Activated naive CD8-positive, alpha-beta T cell treated with anti-CD3 and anti-CD28 coated beads, Interleukin-2, amount 10 ng/mL, durations not matched to agents 7 days and 5 days (primary cell): ENCODE data around the gene ZNF280C. TPM values are rescaled to one million over a fixed set of nuclear protein-coding genes. Genes with fewer than 3 reads are reported as not detected.

ENCODE experiments used
- ATAC-seq: fragments of 150-1000 bp; cut with Tn5 transposase; one replicate; pipeline ENCODE4 v1.10.0; 2021; ENCODE audit warnings: low read depth, moderate library complexity
- POLR2A ChIA-PET: fragments of 350-600 bp; sonication (Branson Sonifier 250); formaldehyde crosslinking; loops from one replicate; lab custom pipeline; 2021; ENCODE audit warnings: antibody characterized with exemption; lab: Charles Lee
- DNase-seq: peaks from one replicate; pipeline ENCODE4 v3.0.0; 2021
- H3K27ac Mint-ChIP-seq: one replicate; pipeline ENCODE4 v1.8.0; 2022; ENCODE audit warnings: mild to moderate bottlenecking, mixed read lengths
- H3K27me3 Mint-ChIP-seq: one replicate; pipeline ENCODE4 v1.8.0; 2022; ENCODE audit warnings: mild to moderate bottlenecking, moderate library complexity, mixed read lengths
- H3K36me3 Mint-ChIP-seq: one replicate; pipeline ENCODE4 v1.8.0; 2021; ENCODE audit warnings: mild to moderate bottlenecking, mixed read lengths
- H3K4me1 Mint-ChIP-seq: one replicate; pipeline ENCODE4 v1.8.0; 2021; ENCODE audit warnings: mixed read lengths
- H3K4me3 Mint-ChIP-seq: one replicate; pipeline ENCODE4 v1.8.0; 2022; ENCODE audit warnings: mild to moderate bottlenecking, moderate library complexity, mixed read lengths
- H3K9me3 Mint-ChIP-seq: one replicate; pipeline ENCODE4 v1.8.0; 2021; ENCODE audit warnings: mixed read lengths
- total RNA-seq, 2 experiments: library from RNA; stranded (reverse); gene quantifications; one replicate each; pipeline ENCODE4 v1.2.3, GENCODE V29; 2021

Gene ZNF280C
- total RNA-seq, 2 experiments from 2014 or later: 5.0 to 5.6 TPM

DNA sequence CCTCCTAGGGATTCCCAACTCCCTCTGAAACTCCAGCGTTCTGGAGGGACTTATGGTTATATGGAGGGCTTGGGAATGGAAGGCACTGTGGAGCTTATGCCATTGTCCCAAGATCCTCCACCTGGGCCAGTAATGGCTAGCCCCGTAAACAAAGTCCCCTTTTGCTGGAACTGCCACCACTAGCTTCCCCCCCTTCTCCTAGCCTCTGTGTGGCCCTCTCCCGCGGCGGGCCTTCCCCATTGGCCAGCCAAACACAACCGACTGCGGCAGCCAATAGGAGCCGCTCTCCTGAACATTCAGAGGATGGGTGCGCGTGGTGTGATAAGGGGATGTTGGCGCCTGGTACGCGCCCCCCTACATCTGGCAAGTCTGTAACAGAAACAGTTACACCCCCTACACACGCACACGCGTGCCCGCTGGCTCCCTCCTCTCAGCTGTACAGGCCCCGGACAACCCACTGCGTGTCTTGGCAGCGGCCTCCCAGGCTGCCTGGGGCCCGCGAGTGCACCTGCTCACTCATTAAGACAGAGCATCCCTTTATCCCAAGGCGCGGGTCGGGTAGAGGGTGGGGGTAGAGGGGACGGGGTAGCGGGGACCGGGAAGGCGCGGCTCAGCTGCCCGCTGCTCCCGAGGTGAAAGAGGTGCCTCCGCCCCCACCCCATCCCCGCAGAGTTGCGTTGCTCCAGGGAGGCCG is 97.8 kb downstream of the ZNF280C start:
- Mint-ChIP-seq H3K4me1 (peaks cover 19% of the 10 kb centered on the region), H3K36me3 (no peaks in the 10 kb centered on the region), H3K27ac (peak overlapping the region; percentile 89), H3K9me3 (no peaks in the 10 kb centered on the region), H3K27me3 (no peaks in the 10 kb centered on the region), H3K4me3 (peak overlapping the region; percentile 94)
- POLR2A ChIA-PET: interaction anchor here (0.6 to 3.0 kb wide), 11 partner anchors 10 to 391 kb away, joined by 3 to 40 read pairs (median 4); partner anchors contain the start of genes ELF4, SASH3 and SLC25A14
- ATAC-seq (peak; percentile 89), DNase-seq (peak; percentile 74)

GRCh38 chrX:130167040-130167439 is 101.7 kb downstream of the ZNF280C start:
- POLR2A ChIA-PET: interaction anchor here (1.6 kb wide), 1 partner anchor 11 kb away, joined by 5 read pairs; no protein-coding TSS in a partner anchor
- Mint-ChIP-seq H3K4me1 (peaks cover 19% of the 10 kb centered on the region), H3K27me3 (no peaks in the 10 kb centered on the region), H3K4me3 (peak overlapping the region; percentile 92), H3K27ac (peak overlapping the region; percentile 87), H3K9me3 (no peaks in the 10 kb centered on the region), H3K36me3 (no peaks in the 10 kb centered on the region)
- DNase-seq (no peak), ATAC-seq (no peak)

DNA sequence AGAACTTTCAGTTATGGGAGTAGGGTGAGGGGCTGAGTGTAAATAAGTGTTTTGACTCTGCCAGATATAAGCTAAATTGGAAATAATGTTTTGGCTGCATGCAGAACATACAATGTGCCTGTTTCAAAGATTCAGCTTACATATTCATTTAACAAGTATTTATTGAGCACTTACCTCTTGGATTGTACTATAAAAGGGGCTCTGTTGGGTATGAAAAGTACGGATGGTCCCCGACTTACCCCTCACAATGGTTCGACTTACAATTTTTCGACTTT is 102.3 kb downstream of the ZNF280C start:
- no peaks in the 10 kb centered on the region for H3K9me3 Mint-ChIP-seq
- H3K27ac Mint-ChIP-seq: peak overlapping the region; percentile 87
- H3K4me1 Mint-ChIP-seq: peaks cover 19% of the 10 kb centered on the region
- ATAC-seq (no peak), DNase-seq (no peak)
- H3K4me3 Mint-ChIP-seq: peak overlapping the region; percentile 92
- H3K27me3 Mint-ChIP-seq: no peaks in the 10 kb centered on the region
- POLR2A ChIA-PET: interaction anchor here (1.5 to 1.6 kb wide), 2 partner anchors 10 to 11 kb away, joined by 5 read pairs; no protein-coding TSS in a partner anchor
- H3K36me3 Mint-ChIP-seq: no peaks in the 10 kb centered on the region

GRCh38 chrX:130165703-130166502 is 102.8 kb downstream of the ZNF280C start, which contains the start of gene AIFM1:
Gene AIFM1, minus strand, starts transcription at chrX:130165841. Its CDS starts 185 bp downstream, at chrX:130165656.
- peak; percentile 94 for ATAC-seq
- POLR2A ChIA-PET: interaction anchor here (0.7 to 1.6 kb wide), 8 partner anchors 8 to 204 kb away, joined by 3 to 6 read pairs (median 4); no protein-coding TSS in a partner anchor
- Mint-ChIP-seq H3K4me3 (peak within 1 kb of the TSS; percentile 92), H3K36me3 (no peaks in the 10 kb centered on the region), H3K9me3 (no peaks in the 10 kb centered on the region), H3K27me3 (no peaks in the 10 kb centered on the region), H3K4me1 (peaks cover 19% of the 10 kb centered on the region), H3K27ac (peak within 1 kb of the TSS; percentile 87)
- DNase-seq: peak; percentile 85

GRCh38 chrX:130165181-130165702 is 103.5 kb downstream of the ZNF280C start:
- ATAC-seq (peak; percentile 15), DNase-seq (no peak)
- peak overlapping the region; percentile 92 for H3K4me3 Mint-ChIP-seq
- H3K27ac Mint-ChIP-seq: peak overlapping the region; percentile 87
- POLR2A ChIA-PET: interaction anchor here (0.7 to 1.6 kb wide), 8 partner anchors 8 to 204 kb away, joined by 3 to 6 read pairs (median 4); no protein-coding TSS in a partner anchor
- peaks cover 17% of the 10 kb centered on the region for H3K4me1 Mint-ChIP-seq
- no peaks in the 10 kb centered on the region for H3K27me3 Mint-ChIP-seq
- H3K9me3 Mint-ChIP-seq: no peaks in the 10 kb centered on the region
- H3K36me3 Mint-ChIP-seq: no peaks in the 10 kb centered on the region

DNA sequence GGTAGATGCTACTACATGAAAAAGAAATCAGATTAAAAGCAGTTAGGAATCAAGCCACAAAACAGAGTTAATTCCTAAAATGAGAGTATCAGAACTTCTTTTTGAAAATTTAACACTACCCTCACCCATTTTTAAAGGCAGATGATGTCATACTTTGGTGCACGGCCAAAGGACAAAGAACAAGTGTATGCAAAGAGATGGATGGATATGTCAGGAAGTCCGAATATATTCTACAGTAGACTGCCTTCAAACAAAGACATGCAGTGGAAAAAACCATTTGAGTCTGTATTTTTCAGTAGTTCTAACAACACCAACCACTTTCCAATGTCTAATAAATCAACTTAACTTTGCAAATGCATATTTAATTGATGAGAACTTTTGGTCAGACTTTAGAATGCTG is 105.3 kb downstream of the ZNF280C start:
- Mint-ChIP-seq H3K4me3 (peak overlapping the region; percentile 58), H3K36me3 (no peaks in the 10 kb centered on the region), H3K9me3 (no peaks in the 10 kb centered on the region), H3K27ac (no peak overlapping the region), H3K27me3 (no peaks in the 10 kb centered on the region), H3K4me1 (peaks cover 22% of the 10 kb centered on the region)
- DNase-seq (no peak), ATAC-seq (no peak)
- POLR2A ChIA-PET: interaction anchor here (0.7 kb wide), 1 partner anchor 17 kb away, joined by 3 read pairs; no protein-coding TSS in a partner anchor

GRCh38 chrX:130162094-130162735 is 106.5 kb downstream of the ZNF280C start:
- ATAC-seq: no peak
- POLR2A ChIA-PET: interaction anchor here (1.0 kb wide), 1 partner anchor 10 kb away, joined by 3 read pairs; the partner anchor contains the start of gene RAB33A
- H3K4me1 Mint-ChIP-seq: peaks cover 22% of the 10 kb centered on the region

GRCh38 chrX:130159776-130160175 is 108.9 kb downstream of the ZNF280C start:
- no peaks in the 10 kb centered on the region for H3K36me3 Mint-ChIP-seq
- H3K4me3 Mint-ChIP-seq: no peak overlapping the region
- ATAC-seq (no peak), DNase-seq (no peak)
- H3K27me3 Mint-ChIP-seq: no peaks in the 10 kb centered on the region
- no peaks in the 10 kb centered on the region for H3K9me3 Mint-ChIP-seq
- H3K27ac Mint-ChIP-seq: no peak overlapping the region
- POLR2A ChIA-PET: interaction anchor here (1.2 kb wide), 1 partner anchor 11 kb away, joined by 4 read pairs; the partner anchor contains the start of gene RAB33A
- peaks cover 18% of the 10 kb centered on the region for H3K4me1 Mint-ChIP-seq

More at GRCh38 chrX:130162094-130162735, 106.5 kb downstream of the ZNF280C start:
- no peak for DNase-seq
- no peaks in the 10 kb centered on the region for H3K27me3 Mint-ChIP-seq
- peak overlapping the region; percentile 13 for H3K4me3 Mint-ChIP-seq
- no peaks in the 10 kb centered on the region for H3K36me3 Mint-ChIP-seq
- no peaks in the 10 kb centered on the region for H3K9me3 Mint-ChIP-seq
- H3K27ac Mint-ChIP-seq: no peak overlapping the region

- no peak overlapping the region for H3K27ac Mint-ChIP-seq
- H3K27me3 Mint-ChIP-seq: no peaks in the 10 kb centered on the region
- no peak for DNase-seq
- no peak overlapping the region for H3K4me3 Mint-ChIP-seq
- POLR2A ChIA-PET: no interaction called here
- no peaks in the 10 kb centered on the region for H3K36me3 Mint-ChIP-seq
- no peak for ATAC-seq
- H3K9me3 Mint-ChIP-seq: no peaks in the 10 kb centered on the region
- H3K4me1 Mint-ChIP-seq: peaks cover 14% of the 10 kb centered on the region
Observed at GRCh38 chrX:130158311-130158710, 110.4 kb downstream of the ZNF280C start.

DNA sequence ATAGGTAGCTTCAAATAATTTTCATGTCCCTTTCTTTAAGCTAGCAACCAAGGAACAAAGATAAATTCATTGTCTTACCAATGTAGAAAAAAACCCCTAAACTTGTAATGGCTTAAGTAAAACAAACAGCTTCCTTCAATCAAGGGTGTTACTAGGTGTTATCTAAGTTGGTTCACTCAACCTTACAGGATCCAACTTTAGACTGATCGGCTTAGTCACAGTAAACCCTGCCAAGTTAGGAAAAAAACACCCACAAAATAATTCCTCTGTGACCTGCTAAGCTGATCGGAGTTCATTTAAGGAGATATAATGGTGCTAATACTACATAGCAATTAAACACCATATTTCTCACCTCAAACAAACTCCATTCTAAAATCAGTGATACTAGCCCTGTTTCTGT is 113.1 kb downstream of the ZNF280C start:
- H3K36me3 Mint-ChIP-seq: no peaks in the 10 kb centered on the region
- H3K9me3 Mint-ChIP-seq: no peaks in the 10 kb centered on the region
- no peak overlapping the region for H3K4me3 Mint-ChIP-seq
- POLR2A ChIA-PET: interaction anchor here (0.5 kb wide), 1 partner anchor 63 kb away, joined by 4 read pairs; no protein-coding TSS in a partner anchor
- H3K4me1 Mint-ChIP-seq: peaks cover 9% of the 10 kb centered on the region
- DNase-seq (no peak), ATAC-seq (no peak)
- no peak overlapping the region for H3K27ac Mint-ChIP-seq
- no peaks in the 10 kb centered on the region for H3K27me3 Mint-ChIP-seq
